SW480 (cell line): ENCODE results near the gene MICA.
"Not testable (repeated sequence)": the region's sequence is repeated elsewhere in the genome, so short reads cannot be mapped to it uniquely, and the experiment has no call there.

Source experiments
- DNase-seq: peaks from one replicate; pipeline ENCODE4 v3.0.0-alpha.2; 2016; ENCODE audit warnings: low spot score

MICA gene

DNA sequence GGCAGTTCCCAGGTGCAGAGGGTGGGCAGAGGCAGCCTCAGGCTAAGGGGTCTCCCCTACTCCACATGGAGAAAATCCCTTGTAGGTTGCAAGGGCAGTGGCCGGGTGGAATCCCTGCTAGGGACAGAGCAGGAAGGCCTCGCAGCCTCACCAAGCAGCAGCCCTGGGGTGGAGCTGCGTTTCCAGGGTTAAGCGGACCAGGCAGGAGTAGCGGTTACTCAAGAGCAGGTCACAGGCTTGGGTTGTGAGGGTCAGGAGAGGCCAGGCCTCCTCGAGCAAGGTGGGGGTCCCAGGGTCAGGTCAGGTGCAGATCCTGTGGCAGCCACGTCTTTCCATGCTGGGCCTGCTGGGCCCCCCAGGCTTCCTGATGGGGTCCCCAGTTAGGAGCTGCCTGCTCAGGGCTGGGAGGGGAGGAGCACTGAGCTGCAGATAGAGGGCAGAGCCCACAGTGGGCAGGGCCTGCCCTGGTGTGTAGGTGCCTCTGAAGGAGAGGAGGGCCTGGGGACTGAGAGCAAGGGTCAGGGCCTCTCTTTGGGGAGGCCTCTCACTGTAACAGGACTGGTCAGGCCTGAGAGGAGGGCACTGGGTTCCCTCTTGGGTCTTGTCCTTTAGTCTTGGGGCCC, 10.9 kb downstream of the MICA start:
- DNase-seq = not testable (repeated sequence)

DNA sequence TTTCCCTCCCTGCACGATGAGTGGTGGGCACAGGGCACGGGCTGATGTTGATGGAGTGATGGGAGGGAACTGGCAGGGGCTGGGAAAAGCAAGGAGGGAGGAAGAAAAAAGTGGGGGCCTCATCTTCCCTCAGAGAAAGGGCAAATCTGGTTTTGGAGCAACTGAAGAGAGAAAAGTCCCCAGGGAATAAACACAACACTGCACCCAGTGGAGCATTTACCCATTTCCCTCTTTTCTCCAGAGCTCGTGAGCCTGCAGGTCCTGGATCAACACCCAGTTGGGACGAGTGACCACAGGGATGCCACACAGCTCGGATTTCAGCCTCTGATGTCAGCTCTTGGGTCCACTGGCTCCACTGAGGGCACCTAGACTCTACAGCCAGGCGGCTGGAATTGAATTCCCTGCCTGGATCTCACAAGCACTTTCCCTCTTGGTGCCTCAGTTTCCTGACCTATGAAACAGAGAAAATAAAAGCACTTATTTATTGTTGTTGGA, 11.4 kb downstream of the MICA start:
- no peak for DNase-seq

DNA sequence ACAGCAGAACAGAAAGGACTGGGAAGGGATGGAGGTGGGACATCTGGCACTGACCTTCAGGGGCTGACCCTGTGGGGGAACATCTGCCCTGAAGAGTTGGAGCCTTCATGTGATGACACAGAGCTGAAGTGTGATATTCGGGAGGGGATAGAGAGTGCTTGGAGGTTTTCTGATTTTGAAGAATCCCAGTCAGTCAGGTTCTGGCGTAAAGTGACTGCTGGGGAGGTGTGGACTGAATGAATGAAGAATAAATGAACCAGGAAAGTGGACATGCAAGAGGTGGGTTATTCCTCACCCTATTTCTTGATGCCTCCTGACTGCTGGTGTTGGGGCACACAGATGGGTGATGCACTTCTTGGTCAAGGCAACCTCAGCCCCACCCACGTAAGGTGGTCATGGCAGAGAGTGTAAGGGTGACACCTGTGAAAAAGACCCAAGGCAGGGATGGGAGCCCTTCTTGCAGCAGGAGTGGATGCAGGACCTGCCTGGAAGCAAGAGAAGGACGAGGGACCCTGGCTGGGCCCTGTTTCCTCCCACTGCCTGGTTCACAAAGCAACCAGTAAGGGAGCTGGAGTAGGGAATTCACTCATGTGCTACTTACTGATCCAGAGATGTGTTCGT, 13.1 kb downstream of the MICA start:
- DNase-seq = no peak

DNA sequence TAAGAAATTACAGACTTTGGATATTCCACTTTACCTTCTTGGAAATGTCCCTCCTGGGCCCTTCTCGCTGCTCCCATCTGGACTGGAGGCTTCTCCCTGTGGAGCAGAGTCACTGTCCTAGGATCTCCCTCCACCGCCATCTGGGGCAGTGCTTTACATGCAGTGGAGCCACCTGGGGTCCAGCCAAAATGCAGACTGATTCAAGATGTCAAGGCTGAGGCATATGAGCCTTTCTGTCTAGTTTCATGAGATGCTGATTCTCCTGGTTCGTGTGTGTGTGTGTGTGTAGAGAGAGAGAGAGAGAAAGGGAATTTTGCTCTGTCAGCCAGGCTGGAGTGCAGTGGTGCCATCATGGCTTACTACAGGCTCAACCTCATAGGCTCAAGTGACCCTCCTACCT, 14.9 kb downstream of the MICA start:
- no peak for DNase-seq

DNA sequence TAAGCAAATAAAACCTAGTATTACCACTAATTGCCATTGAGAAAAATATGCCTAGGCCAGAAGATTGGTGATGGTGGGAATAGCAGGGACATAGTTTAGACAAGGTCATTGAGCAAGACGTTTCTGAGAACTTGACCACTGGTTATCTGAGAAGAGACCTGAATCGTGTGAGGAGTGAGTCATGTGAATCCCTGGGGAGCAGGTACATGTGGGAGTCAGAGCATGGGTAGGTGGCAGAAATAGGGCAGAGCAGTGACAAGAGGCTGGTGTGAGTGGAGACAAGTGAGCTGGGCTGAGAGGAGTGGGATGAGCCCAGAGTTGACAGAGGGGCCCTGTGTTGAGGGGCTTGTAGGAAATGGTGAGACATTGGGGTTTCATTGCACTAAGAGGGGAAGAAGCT, 16.4 kb downstream of the MICA start:
- no peak for DNase-seq

DNA sequence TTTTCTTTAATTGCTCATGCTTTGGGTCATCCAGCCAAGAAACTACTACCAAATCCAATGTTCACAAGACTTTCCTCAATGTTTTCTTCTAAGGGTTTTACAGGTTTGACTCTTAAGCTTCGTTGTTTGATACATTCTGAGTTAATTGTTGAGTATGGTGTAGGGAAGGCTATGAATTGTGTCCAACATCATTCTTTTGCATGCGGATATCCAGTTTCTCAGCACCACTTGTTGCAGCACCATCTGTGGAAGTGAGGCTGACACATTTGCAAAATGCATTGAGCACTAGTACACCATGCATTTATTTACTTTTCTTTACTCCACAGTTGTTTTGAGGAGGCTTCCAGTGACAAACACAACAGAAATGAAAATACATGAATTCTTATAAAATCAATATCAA, 17.2 kb downstream of the MICA start:
- DNase-seq = no peak

DNA sequence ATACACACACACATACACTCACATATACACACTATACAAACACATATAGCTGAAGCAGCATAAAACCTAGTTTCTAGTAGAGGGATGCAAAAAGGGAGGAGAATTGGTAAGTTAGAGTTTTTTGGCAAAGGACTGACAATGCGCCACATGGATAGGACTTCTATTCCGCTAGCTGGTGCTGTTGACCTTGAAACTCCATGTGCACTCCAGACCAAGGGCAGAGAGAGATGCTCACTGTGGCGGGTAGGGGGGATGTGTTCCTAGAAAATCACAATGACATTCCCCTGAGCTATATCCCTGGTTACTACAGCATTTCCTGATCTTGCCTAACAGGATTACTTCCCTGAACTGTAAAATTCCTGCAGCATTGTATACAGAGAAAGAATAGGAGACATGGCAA, 19.2 kb downstream of the MICA start:
- DNase-seq = no peak

DNA sequence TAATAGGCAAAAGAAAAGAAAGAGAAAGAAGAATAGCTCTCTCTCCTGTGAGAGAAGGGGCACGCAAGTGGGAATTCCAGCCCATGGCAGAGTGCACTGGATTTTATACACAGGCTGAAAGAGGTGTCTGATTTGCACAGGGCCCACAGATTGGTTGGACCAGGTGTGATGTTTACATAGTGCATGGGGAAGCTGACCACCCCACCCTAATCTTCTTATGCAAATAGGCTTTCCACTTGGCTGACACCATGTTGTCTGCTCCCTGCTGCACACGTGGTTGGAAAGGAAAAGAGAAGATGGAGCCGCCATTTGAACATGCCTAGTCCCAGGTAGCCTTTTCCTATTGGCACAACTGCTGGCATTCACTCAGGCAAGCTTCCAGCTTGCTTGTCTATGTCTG, 20.2 kb downstream of the MICA start:
- no peak for DNase-seq

DNA sequence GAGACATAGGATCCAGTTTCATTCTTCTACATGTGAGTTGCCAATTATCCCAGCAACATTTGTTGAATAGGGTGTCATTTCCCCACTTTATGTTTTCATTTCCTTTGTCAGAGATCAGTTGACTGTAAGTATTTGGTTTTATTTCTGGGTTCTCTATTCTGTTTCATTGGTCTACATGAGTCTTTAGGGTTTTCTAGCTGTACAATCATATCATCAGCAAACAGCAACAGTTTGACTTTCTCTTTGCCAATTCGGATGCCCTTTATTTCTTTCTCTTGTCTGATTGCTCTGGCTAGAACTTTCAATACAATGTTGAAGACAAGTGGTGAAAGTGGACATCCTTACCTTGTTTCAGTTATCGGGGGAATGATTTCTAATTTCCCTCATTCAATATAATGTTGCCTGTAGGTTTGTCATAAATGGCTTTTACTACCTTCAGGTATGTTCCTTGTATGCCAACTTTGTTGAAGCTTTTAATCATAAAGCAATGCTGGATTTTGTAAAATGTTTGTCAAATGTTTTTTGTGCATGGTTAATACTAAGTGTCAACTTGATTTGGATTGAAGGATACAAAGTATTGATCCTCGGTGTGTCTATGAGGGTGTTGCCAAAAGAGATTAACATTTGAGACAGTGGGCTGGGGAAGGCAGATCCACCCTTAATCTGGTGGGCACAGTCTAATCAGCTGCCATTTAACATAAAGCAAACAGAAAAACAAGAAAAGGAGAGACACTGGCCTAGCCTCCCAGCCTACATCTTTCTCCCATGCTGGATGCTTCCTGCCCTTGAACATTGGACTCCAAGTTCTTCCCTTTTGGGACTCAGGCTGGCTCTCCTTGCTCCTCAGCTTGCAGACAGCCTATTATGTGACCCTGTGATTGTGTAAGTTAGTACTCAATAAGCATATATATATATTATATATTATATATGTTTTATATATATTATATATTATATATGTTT, 23.3 kb downstream of the MICA start:
- DNase-seq = no peak

DNA sequence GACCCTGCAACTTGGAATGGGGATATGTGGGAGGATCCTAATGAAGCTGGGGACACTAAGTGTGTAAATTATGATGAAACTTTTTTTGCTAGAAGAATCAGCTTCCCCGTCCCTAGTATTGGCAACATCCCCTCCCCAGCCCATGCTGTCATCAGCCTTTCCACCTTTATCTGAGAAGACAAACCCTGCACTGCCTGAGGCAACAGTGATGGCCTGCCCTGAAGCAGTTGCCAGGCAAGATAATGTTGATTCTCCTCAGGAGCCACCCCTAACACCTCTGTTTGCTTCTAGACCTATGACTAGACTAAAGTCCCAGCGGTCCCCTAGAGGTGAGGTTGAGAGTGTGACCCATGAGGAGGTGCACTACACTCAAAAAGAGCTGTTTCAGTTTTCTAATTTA, 27.1 kb downstream of the MICA start:
- DNase-seq = no peak

DNA sequence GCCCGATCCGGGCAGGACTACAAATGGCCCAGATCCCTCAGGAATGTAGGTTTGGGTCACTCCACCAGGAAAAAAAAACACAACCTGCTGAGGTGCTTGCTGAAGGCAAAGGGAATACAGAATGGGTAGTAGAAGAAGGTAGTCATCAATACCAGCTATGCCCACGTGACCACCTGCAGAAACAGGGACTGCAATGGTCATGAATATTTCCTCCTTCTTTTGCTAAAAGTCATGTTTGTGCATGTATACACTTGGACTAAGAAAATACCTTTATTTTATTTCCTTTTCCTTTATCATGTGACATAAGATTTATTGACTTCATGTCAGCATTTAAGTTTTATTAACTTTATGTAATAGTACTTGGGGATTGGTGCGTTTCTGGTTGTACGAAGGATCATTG, 31.7 kb downstream of the MICA start:
- not testable (repeated sequence) for DNase-seq

DNA sequence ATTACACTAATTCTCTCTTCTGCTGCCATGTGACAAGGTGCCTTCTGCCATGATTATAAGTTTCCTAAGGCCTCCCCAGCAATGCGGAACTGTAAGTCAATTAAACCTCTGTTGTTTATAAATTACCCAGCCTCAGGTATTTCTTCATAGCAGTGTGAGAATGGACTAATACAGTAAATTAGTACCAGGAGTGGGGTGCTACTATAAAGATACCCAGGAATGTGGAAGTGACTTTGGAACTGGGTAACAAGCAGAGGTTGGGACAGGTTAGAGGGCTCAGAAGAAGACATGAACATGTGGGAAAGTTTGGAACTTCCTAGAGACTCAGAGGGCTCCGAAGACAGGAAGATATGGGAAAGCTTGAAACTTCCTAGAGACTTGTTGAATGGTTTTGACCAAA, 34.8 kb downstream of the MICA start:
- DNase-seq = no peak

DNA sequence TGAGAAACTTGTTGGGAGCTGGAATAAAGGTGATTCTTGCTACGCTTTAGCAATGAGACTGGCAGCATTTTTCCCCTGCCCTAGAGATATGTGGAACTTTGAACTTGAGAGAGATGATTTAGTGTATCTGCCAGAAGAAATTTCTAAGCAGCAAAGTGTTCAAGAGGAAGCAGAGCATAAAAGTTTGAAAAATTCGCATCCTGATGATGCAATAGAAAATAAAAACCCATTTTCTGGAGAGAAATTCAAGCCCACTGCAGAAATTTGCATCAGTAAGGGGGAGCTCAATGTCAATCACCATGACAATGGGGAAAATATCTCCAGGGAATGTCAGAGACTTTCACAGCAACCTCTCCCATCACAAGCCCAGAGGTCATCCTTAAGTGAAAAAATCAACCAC, 35.3 kb downstream of the MICA start:
- no peak for DNase-seq

DNA sequence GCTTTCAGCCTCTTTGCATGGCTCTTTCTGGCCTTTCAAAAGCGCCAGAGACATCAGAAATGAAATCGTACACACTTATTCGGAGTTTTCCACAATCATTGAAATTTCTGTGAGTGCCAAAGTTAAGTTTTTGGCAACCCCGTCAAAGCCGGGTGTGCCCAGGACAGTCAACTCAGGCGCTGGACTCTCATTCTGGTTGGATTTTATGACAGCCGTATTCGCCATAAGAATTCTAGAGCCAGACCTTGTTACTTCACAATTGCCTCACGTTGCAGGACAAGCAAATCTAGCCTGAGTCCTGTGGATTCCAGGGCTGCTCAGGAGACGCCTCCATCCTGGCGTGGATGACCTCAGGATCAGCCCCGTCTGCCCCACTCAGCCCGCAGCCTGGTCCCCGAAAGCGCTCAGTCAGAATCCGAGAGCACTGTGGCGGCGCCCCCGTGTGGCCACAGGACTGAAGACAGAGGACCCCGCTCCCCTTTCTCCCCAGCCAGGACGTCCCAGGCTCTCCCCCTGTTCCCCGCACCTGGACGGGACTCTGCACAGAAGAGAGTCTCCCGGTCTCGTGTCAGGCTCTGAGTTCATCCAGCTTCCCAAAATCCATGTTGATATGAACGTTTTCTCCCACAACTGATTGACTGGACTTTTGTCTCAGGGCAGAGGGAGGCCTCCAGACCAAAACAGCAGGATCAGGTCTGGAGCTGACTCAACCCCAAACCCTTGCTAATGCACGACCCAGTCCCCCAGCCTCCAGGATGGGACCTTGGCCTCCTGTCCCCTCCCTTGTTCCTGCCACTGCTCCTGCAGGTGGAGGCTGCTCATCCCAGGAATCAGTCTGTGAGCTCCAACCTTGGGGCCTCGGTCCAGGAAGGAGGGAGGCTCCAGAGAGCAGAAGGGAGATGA, 38.2 kb downstream of the MICA start:
- peak; percentile 31 for DNase-seq

DNA sequence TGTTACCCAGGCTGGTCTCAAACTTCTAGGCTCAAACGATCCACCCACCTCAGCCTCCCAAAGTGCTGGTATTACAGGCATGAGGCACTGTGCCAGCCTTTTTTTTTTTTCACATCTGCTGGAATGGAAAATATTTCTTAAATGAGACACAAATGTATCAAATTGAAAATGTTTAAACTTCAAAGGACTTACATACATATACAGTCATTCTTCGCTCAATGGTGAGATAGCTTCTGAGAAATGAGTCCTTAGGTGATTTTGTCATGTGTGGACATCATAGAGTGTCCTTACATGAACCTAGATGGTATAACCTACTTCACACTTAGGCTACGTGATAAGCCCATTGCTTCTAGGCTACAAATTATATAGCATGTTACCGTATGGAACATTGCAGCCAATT, 43.1 kb downstream of the MICA start:
- no peak for DNase-seq

DNA sequence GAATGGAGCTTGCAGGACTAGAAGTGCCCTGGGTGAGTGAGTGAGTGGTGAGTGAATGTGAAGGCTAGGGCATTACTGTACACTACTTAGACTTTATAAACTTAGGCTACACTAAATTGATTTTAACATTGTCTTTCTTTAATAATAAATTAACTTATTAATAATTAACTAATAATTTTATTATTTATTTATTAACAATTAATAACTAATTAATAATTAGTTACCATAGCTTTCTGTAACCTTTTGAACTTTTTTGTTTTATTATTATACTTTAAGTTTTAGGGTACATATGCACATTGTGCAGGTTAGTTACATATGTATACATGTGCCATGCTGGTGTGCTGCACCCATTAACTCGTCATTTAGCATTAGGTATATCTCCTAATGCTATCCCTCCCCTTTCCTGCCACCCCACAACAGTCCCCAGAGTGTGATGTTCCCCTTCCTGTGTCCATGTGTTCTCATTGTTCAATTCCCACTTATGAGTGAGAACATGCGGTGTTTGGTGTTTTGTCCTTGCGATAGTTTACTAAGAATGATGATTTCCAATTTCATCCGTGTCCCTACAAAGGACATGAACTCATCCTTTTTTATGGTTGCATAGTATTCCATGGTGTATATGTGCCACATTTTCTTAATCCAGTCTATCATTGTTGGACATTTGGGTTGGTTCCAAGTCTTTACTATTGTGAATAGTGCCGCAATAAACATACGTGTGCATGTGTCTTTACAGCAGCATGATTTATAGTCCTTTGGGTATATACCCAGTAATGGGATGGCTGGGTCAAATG, 43.8 kb downstream of the MICA start:
- not testable (repeated sequence) for DNase-seq

DNA sequence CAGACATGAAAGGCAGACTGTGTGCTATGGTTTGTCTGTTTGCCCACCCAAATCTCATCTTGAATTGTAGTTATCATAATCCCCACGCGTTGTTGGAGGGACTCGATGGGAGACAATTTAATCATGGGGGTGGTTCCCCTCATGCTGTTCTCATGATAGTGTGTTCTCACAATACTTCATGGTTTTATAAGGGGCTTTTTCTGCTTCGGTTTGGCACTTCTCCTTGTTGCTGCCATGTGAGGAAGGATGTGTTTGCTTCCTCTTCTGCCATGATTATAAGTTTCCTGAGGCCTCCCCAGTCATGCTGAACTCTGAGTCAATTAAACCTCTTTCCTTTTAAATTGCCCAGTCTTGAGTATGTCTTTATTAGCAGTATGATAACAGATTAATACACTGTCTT, 47.4 kb downstream of the MICA start:
- no peak for DNase-seq

DNA sequence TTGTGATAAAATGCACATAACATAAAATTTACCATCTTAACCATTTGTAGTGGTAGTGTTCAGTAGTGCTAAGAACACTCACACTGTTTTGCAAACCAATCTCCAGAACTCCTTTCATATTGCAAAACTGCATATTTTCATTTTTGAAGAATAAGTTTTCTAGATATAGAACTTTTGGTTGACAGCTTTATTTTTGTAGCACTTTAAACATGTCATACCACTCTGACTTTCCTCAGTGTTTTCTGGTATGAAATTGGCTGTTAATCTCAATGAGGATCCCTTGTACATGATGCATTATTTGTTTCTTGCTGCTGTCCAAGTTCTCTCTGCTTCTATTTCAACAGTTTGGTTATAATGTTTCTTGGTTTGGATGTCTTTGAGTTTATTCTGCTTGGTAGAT, 49.5 kb downstream of the MICA start:
- DNase-seq = no peak

DNA sequence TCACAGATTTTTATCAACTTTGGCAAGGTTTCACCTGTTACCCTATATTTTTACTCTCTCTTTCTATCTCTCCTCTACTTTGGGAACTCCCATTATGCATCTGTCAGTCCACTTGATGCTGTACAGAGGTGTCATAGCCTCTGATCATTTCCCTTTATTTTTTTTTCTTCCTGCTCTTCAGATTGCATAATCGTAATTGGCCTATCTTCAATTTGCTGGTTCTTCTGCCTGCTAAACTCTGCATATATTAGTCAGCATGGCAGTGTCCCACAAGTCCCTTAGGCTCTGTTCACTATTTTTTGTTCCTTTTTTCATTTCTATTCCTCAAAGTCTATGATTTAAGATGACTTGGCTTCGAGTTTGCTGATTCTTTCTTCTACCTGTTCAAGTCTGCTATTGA, 49.9 kb downstream of the MICA start:
- DNase-seq = no peak

DNA sequence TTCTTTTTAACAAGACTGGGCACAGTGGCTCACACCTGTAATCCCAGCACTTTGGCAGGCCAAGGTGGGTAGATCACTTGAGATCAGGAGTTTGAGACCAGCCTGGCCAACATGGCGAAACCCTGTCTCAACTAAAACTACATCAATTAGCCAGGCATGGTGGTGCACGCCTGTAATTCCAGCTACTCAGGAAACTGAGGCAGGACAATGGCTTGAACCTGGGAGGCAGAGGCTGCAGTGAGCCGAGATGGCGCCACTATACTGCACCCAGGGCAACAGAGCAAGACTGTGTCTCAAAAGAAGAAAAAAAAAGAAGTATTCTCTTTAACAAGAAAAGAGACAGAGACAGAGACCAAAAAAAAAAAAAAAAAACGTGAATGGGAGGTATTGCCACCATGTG, 56.5 kb downstream of the MICA start:
- DNase-seq = not testable (repeated sequence)

DNA sequence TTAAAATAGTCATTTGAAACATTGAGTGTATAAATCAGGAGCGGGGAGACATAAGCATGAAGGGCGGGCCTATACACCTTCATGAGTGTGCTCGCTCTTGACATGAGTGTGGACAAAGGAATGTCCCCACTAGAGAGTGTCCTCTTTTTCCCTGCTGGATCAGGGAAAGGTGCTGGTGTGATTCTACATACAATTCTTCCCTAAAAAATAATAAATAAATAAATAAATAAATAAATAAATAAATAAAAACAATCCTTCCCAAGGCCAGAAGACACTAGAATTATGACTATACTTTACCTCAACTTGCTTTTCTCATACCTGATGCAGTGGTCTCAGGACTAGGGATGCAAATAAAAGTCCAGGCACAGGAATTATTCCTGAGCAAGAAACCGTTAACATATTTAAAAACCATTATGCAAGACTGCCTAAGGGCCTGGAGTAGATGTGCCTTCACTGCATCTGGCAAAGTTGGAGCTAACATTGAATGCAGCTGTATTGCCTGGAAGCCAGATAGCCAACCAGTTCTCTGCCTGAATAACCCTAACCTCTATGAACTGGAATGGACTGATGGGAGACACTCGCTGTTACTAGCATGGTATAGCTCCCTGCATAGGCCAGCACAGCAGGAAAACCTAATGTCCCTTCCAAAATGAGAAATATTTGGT, 57.1 kb downstream of the MICA start:
- DNase-seq = no peak
